ENCODE data around the gene MPRIP. TPM values are rescaled to one million over a fixed set of nuclear protein-coding genes. Genes with fewer than 3 reads are reported as not detected.
A peak's percentile ranks its signal among the peaks of the same experiment; 100 is the strongest.

MPRIP gene
- total RNA-seq, 4 donors from 2014 or later, result 130 to 244 (median 155) TPM

DNA sequence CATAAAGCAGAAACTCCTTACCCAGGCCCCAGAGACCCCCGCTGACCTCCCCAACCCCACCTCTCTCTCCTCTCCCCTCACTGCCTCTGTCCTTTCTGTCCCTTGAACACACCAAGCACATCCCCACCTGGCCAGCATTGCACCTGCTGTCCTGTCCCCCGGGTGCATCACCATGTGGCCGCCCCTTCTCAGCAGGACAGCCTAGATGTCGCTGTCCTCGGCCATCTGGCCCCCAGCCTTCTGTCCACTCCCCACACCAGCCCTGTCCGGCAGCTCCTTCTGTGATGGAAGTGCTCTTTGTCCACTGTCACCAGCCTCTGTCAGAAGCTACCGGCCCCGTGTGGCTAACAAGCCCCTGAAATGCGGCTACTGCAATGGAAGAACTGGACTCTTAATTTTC, 12.3 kb upstream of the MPRIP start:
- no peaks in the 10 kb centered on the region for H3K9me3 ChIP-seq
- no peaks in the 10 kb centered on the region for H3K27me3 ChIP-seq
- H3K4me1 ChIP-seq, result peaks cover 30 to 38% of the 10 kb centered on the region in 2 donors
- no peaks in the 10 kb centered on the region for H3K36me3 ChIP-seq
- no peak overlapping the region for H3K27ac ChIP-seq
- H3K4me3 ChIP-seq (replicated peaks in 1 of 3), result no peak overlapping the region
- no peak for DNase-seq
- TF ChIP-seq, protein P1, sequence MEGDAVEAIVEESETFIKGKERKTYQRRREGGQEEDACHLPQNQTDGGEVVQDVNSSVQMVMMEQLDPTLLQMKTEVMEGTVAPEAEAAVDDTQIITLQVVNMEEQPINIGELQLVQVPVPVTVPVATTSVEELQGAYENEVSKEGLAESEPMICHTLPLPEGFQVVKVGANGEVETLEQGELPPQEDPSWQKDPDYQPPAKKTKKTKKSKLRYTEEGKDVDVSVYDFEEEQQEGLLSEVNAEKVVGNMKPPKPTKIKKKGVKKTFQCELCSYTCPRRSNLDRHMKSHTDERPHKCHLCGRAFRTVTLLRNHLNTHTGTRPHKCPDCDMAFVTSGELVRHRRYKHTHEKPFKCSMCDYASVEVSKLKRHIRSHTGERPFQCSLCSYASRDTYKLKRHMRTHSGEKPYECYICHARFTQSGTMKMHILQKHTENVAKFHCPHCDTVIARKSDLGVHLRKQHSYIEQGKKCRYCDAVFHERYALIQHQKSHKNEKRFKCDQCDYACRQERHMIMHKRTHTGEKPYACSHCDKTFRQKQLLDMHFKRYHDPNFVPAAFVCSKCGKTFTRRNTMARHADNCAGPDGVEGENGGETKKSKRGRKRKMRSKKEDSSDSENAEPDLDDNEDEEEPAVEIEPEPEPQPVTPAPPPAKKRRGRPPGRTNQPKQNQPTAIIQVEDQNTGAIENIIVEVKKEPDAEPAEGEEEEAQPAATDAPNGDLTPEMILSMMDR (IDR thresholded peaks at IDR 0.05), result no peak
- TF ChIP-seq POLR2A (IDR thresholded peaks at IDR 0.05), result no peak
- intact Hi-C loops (cut with DNase I), result no loop called here
- 69 to 72% methylated on average over 9 of the region's 9 CpGs for WGBS, 2 donors

DNA sequence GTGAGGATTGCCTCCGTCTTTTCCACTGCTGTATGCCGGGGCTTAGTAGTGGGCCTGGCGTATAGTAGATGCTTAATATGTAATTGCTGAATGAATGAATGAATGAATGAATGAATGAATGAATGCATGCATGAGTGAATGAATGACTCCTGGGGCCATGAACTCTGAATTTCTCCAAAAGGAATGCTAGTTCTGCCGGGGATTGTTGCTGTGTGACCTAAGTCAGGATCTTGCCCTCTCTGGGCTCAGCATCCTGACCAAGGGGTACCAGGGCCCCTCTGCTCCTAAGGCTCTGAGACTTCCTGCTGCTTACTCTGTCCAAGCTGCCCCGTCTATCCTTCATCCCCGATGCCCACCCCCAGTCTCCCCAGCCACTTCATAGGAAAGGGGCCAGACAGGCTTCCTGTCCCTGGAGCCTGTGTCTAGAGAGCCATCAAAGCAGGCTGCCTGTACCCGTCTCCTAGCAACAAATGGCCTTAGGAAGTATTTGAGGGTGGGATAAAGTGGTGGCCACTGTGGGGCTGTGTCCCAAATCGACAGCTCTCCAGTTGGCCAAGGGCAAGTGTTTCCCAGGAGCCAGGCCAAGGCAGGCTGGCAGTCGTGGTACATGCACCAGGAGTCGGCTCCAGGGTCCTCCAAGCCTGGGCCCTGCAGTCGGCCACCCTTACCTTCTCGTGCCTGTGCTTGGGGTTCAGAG, 11.6 kb upstream of the MPRIP start:
- Histone ChIP-seq H3K4me3 (replicated peaks in 1 of 3) (no peak overlapping the region), H3K27me3 (no peaks in the 10 kb centered on the region), H3K9me3 (no peaks in the 10 kb centered on the region), H3K36me3 (no peaks in the 10 kb centered on the region), H3K27ac (no peak overlapping the region), H3K4me1 (peaks cover 25 to 38% of the 10 kb centered on the region in 2 donors)
- no peak for DNase-seq
- WGBS, 2 donors, result 66 to 68% methylated on average over 7 to 11 of the region's 12 CpGs
- TF ChIP-seq POLR2A (IDR thresholded peaks at IDR 0.05), result no peak
- TF ChIP-seq, protein P1 (IDR thresholded peaks at IDR 0.05), result no peak
- intact Hi-C loops (cut with DNase I), result no loop called here

DNA sequence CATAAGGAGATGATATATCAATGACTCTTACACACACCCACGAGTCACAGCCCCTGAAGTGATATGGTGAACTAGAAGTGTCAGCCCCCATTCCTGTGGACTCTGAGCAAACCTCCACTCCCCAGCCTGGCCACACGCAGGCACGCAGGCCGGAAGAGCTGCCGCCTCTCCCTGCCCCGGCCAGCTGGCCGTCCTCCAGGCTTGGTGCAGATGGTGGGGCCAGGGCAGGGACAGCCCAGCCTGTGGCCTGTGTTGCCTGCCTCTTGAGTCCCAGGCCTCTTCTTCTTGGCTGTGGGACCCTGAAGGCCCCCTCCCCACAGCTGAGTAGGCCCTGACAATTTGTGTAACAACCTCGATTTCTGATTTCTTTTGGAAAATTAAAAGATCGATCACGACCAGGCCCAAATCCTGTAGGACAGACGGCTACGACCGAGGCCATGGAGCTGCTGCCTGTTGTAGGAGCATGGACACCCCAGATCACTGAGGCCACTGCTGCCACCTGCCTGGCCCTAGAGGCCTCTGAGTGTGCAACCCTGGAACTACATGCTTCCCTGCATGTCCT, 10.0 kb upstream of the MPRIP start:
- TF ChIP-seq, protein P1 (IDR thresholded peaks at IDR 0.05), result no peak
- TF ChIP-seq POLR2A (IDR thresholded peaks at IDR 0.05), result no peak
- no peaks in the 10 kb centered on the region for H3K36me3 ChIP-seq
- no peaks in the 10 kb centered on the region for H3K27me3 ChIP-seq
- H3K4me1 ChIP-seq, result peaks cover 23 to 38% of the 10 kb centered on the region in 2 donors
- H3K27ac ChIP-seq, result peak overlapping the region in 1 of 3 donors; percentile 33
- intact Hi-C loops (cut with DNase I), result no loop called here
- 34 to 55% methylated on average over 7 to 13 of the region's 13 CpGs for WGBS, 2 donors
- DNase-seq, result peak; percentile 75 to 86
- no peak overlapping the region for H3K4me3 ChIP-seq (replicated peaks in 1 of 3)
- H3K9me3 ChIP-seq, result no peaks in the 10 kb centered on the region

DNA sequence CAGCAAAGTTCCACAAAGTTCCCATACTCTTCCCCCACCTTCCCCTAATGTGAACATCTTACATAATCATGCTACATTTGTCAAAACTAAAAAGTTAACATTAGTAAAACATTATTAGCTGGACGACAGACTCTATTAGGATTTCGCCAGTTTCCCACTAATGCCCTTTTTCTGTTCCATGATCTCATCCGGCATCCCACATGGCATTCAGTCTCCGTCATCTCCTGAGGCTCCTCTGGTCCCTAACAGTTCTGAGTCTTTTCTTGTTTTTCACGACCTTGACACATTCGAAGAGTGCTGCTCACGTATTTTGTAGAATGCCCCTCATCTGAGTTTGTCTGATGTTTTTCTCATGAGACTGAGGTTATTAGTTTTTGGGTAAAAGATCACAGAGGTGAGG, 8.8 kb upstream of the MPRIP start:
- no peaks in the 10 kb centered on the region for H3K9me3 ChIP-seq
- intact Hi-C loops (cut with DNase I), result no loop called here
- TF ChIP-seq POLR2A (IDR thresholded peaks at IDR 0.05), result no peak
- H3K4me3 ChIP-seq (replicated peaks in 1 of 3), result no peak overlapping the region
- no peak for DNase-seq
- no peaks in the 10 kb centered on the region for H3K27me3 ChIP-seq
- peaks cover 13 to 25% of the 10 kb centered on the region in 2 donors for H3K4me1 ChIP-seq
- H3K27ac ChIP-seq, result no peak overlapping the region
- WGBS, 2 donors, result 90% methylated on average over 7 of the region's 7 CpGs
- no peaks in the 10 kb centered on the region for H3K36me3 ChIP-seq

DNA sequence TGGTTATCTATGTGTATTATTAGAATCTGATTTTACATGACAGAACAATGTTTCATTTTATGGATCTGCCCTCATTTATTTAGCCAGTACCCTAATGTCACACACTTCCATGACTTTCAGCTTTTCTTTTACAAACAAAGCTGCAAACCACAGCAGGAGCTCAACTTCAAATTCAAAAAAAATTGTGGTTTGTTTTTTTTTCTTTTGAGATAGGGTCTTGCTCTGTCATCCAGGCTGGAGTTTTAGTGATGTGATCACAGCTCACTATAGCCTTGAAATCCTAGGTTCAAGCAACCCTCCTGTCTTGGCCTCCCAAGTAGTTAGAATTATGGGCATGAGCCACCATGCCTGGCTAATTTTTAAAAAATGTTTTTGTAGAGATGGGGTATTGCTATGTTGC, 8.2 kb upstream of the MPRIP start:
- intact Hi-C loops (cut with DNase I), result no loop called here
- no peak overlapping the region for H3K27ac ChIP-seq
- no peak overlapping the region for H3K4me3 ChIP-seq (replicated peaks in 1 of 3)
- H3K4me1 ChIP-seq, result peaks cover 8 to 20% of the 10 kb centered on the region in 2 donors
- no peaks in the 10 kb centered on the region for H3K9me3 ChIP-seq
- H3K27me3 ChIP-seq, result no peaks in the 10 kb centered on the region
- H3K36me3 ChIP-seq, result no peaks in the 10 kb centered on the region
- no peak for DNase-seq
- TF ChIP-seq, protein P1 (IDR thresholded peaks at IDR 0.05), result no peak
- no peak for TF ChIP-seq POLR2A (IDR thresholded peaks at IDR 0.05)
